ENCODE measurements around the gene CASP10. TPM values are rescaled to one million over a fixed set of nuclear protein-coding genes. Genes with fewer than 3 reads are reported as not detected.

CASP10 gene
- total RNA-seq, 4 donors from 2014 or later, result 2.4 to 7.3 (median 3.6) TPM

- Histone ChIP-seq H3K4me3 (no peak overlapping the region), H3K4me1 (no peaks in the 10 kb centered on the region), H3K27me3 (no peaks in the 10 kb centered on the region), H3K36me3 (no peaks in the 10 kb centered on the region), H3K9me3 (no peaks in the 10 kb centered on the region), H3K27ac (peak overlapping the region in 1 of 4 donors; percentile 8)
- intact Hi-C loops (cut with DNase I; ENCODE audit: low total_unique reads) (no loop called here), in situ Hi-C loops (cut with MboI; ENCODE audit: low sequenced_read_pairs in 4 of 4) (no loop called here)
- DNase-seq (no peak), ATAC-seq (no peak)
- TF ChIP-seq, protein P1, sequence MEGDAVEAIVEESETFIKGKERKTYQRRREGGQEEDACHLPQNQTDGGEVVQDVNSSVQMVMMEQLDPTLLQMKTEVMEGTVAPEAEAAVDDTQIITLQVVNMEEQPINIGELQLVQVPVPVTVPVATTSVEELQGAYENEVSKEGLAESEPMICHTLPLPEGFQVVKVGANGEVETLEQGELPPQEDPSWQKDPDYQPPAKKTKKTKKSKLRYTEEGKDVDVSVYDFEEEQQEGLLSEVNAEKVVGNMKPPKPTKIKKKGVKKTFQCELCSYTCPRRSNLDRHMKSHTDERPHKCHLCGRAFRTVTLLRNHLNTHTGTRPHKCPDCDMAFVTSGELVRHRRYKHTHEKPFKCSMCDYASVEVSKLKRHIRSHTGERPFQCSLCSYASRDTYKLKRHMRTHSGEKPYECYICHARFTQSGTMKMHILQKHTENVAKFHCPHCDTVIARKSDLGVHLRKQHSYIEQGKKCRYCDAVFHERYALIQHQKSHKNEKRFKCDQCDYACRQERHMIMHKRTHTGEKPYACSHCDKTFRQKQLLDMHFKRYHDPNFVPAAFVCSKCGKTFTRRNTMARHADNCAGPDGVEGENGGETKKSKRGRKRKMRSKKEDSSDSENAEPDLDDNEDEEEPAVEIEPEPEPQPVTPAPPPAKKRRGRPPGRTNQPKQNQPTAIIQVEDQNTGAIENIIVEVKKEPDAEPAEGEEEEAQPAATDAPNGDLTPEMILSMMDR (IDR thresholded peaks at IDR 0.05 in 4 of 5, conservative IDR thresholded peaks at IDR 0.05 in 1 of 5), result no peak
- TF ChIP-seq POLR2A (IDR thresholded peaks at IDR 0.05), result no peak
Observed at GRCh38 chr2:201194097-201194496, 11.2 kb downstream of the CASP10 start.

DNA sequence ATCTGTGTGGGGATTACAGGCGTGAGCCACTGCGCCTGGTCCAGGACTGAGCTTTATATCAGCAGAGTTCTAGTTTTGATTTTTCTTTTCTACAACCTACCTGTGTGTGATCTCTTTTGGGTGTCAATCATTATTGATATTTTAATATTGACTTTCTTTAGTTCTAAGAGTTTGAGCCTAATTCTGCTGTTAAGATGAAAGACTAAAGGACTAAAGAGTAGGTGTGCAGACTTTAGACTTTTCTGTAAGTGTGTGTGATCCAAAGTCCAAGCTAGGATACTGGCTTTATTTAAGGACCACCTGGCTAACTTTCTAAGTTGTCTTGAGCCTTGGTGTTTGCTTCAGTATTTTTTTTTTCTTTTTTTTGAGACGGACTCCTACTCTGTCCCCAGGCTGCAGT, 12.4 kb downstream of the CASP10 start:
- ATAC-seq (no peak), DNase-seq (no peak)
- Histone ChIP-seq H3K4me1 (no peaks in the 10 kb centered on the region), H3K36me3 (no peaks in the 10 kb centered on the region), H3K9me3 (no peaks in the 10 kb centered on the region), H3K4me3 (no peak overlapping the region), H3K27me3 (no peaks in the 10 kb centered on the region), H3K27ac (no peak overlapping the region)
- TF ChIP-seq POLR2A (IDR thresholded peaks at IDR 0.05), result no peak
- TF ChIP-seq, protein P1 (IDR thresholded peaks at IDR 0.05 in 4 of 5, conservative IDR thresholded peaks at IDR 0.05 in 1 of 5), result no peak
- in situ Hi-C loops (cut with MboI; ENCODE audit: low sequenced_read_pairs in 4 of 4), result no loop called here
- intact Hi-C loops (cut with DNase I; ENCODE audit: low total_unique reads), result loop anchor here (5.0 kb wide), 1 partner anchor 1223 kb away; no protein-coding TSS in a partner anchor

GRCh38 chr2:201196003-201196402, 13.1 kb downstream of the CASP10 start:
- TF ChIP-seq POLR2A (IDR thresholded peaks at IDR 0.05), result no peak
- TF ChIP-seq, protein P1 (IDR thresholded peaks at IDR 0.05 in 4 of 5, conservative IDR thresholded peaks at IDR 0.05 in 1 of 5), result no peak
- Histone ChIP-seq H3K9me3 (no peaks in the 10 kb centered on the region), H3K27me3 (no peaks in the 10 kb centered on the region), H3K4me3 (no peak overlapping the region), H3K27ac (no peak overlapping the region), H3K36me3 (no peaks in the 10 kb centered on the region), H3K4me1 (no peaks in the 10 kb centered on the region)
- ATAC-seq, result no peak
- intact Hi-C loops (cut with DNase I; ENCODE audit: low total_unique reads), result loop anchor here (5.0 kb wide), 1 partner anchor 1224 kb away; no protein-coding TSS in a partner anchor
- in situ Hi-C loops (cut with MboI; ENCODE audit: low sequenced_read_pairs in 4 of 4), result no loop called here
- no peak for DNase-seq

DNA sequence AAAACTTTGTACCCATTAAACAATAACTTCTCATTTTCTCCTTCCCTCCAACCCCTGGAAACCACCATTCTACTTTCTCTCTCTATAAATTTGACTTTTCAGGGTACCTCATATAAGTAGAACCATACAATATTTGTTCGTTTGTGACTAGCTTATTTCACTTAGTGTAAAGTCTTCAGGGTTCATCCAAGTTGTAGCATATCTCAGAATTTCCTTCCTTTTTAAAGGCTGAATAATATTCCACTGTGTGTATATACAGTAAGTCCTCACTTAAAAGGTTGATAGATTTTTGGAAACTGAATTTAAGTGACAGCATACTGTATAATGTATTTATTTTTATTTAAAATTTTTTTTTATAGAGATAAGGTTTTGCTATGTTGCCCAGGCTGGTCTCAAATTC, 13.9 kb downstream of the CASP10 start:
- Histone ChIP-seq H3K4me1 (no peaks in the 10 kb centered on the region), H3K9me3 (no peaks in the 10 kb centered on the region), H3K27ac (no peak overlapping the region), H3K27me3 (no peaks in the 10 kb centered on the region), H3K4me3 (no peak overlapping the region), H3K36me3 (no peaks in the 10 kb centered on the region)
- intact Hi-C loops (cut with DNase I; ENCODE audit: low total_unique reads) (loop anchor here (5.0 kb wide), 1 partner anchor 1225 kb away; no protein-coding TSS in a partner anchor), in situ Hi-C loops (cut with MboI; ENCODE audit: low sequenced_read_pairs in 4 of 4) (no loop called here)
- ATAC-seq (no peak), DNase-seq (no peak)
- TF ChIP-seq, protein P1 (IDR thresholded peaks at IDR 0.05 in 4 of 5, conservative IDR thresholded peaks at IDR 0.05 in 1 of 5), result no peak
- TF ChIP-seq POLR2A (IDR thresholded peaks at IDR 0.05), result no peak

DNA sequence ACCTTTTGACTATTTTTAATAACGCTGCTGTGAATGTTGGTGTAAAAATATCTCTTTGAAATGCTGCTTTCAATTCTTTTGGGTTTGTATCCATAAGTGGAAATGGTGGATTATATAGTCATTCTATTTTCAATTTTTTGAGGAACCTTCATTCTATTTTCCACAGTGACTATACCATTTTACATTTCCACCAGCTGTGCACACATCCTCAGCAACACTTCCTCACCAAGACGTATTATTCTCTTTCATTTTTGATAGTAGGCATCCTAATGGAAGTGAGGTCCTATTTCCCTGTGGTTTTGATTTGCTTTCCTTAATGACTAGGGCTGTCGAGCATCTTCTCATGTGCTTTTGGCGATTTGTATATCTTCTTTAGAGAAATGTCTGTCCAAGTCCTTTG, 14.8 kb downstream of the CASP10 start:
- TF ChIP-seq, protein P1 (IDR thresholded peaks at IDR 0.05 in 4 of 5, conservative IDR thresholded peaks at IDR 0.05 in 1 of 5), result no peak
- no peak for TF ChIP-seq POLR2A (IDR thresholded peaks at IDR 0.05)
- Histone ChIP-seq H3K27me3 (no peaks in the 10 kb centered on the region), H3K4me1 (no peaks in the 10 kb centered on the region), H3K36me3 (no peaks in the 10 kb centered on the region), H3K9me3 (no peaks in the 10 kb centered on the region), H3K27ac (no peak overlapping the region), H3K4me3 (no peak overlapping the region)
- ATAC-seq, result no peak
- no peak for DNase-seq
- in situ Hi-C loops (cut with MboI; ENCODE audit: low sequenced_read_pairs in 4 of 4) (no loop called here), intact Hi-C loops (cut with DNase I; ENCODE audit: low total_unique reads) (loop anchor here (5.0 kb wide), 1 partner anchor 1225 kb away; no protein-coding TSS in a partner anchor)

All from gastrocnemius medialis (tissue), 4 donors.